K562 (cell line): ENCODE results near the gene PPIL1. TPM values are rescaled to one million over a fixed set of nuclear protein-coding genes. Genes with fewer than 3 reads are reported as not detected.

Experiments
- CREM ChIP-seq: IDR thresholded peaks from 2 replicates; pipeline ENCODE4 v1.6.1; 2014; ENCODE audit warnings: antibody characterized with exemption, low read depth
- GABPA ChIP-seq: fragments of 200-800 bp; sonication (Bioruptor generic); conservative IDR thresholded peaks from 2 replicates; pipeline ENCODE4 v1.6.1; 2016; ENCODE audit warnings: low read depth, missing genetic modification characterization, missing compliant biosample characterization
- HDAC1 ChIP-seq, 2 experiments: fragments of 450-650 bp; IDR thresholded peaks; 2 replicates each; pipeline ENCODE4 v1.6.1; 2016 to 2017; ENCODE audit warnings: inconsistent platforms in 1 of 2, mild to moderate bottlenecking in 1 of 2, moderate library complexity in 1 of 2
- MXI1 ChIP-seq: IDR thresholded peaks from 2 replicates; pipeline ENCODE4 v1.6.1; 2011; ENCODE audit warnings: low read depth, mild to moderate bottlenecking, improper control_type of control experiment, low read length
- PHTF2 ChIP-seq: fragments of 250-450 bp; sonication (Bioruptor Pico); IDR thresholded peaks from 2 replicates; pipeline ENCODE4 v1.5.0; 2021; ENCODE audit warnings: mild to moderate bottlenecking
- RHOXF2B ChIP-seq: fragments of 250-450 bp; sonication (Bioruptor Pico); conservative IDR thresholded peaks from 2 replicates; pipeline ENCODE4 v1.5.1; 2021
- TAF1 ChIP-seq: IDR thresholded peaks from 2 replicates; pipeline ENCODE4 v1.6.1; 2011; ENCODE audit warnings: mild to moderate bottlenecking, low read length, moderate library complexity; ENCODE audit not compliant: insufficient read depth, control insufficient read depth, severe bottlenecking; ENCODE audit errors: extremely low read depth
- TRIM28 ChIP-seq: fragments of 450-650 bp; IDR thresholded peaks from 2 replicates; pipeline ENCODE4 v1.6.1; 2017
- YY1 ChIP-seq, 3 experiments: IDR thresholded peaks; 2 replicates each; pipeline ENCODE4 v1.6.1; 2011; ENCODE audit warnings: low read length in 2 of 3, mild to moderate bottlenecking in 2 of 3, moderate library complexity in 2 of 3, borderline replicate concordance in 1 of 3, control low read depth in 1 of 3, low read depth in 1 of 3; ENCODE audit not compliant: insufficient read depth in 3 of 3, insufficient replicate concordance in 2 of 3, control insufficient read depth in 1 of 3, insufficient read length in 1 of 3; ENCODE audit errors: extremely low read depth in 1 of 3
- polyA plus RNA-seq, 8 experiments: library from polyadenylated mRNA; depleted of rRNA in 4 of 8; stranded (reverse) in 5 of 8; unstranded in 3 of 8; fragments of >200 nt; fragmentation: Nextera tagmentation in 2 of 8; fragmentation: Illumina TruSeq in 1 of 8; extraction: Ambion mirVana in 2 of 8; extraction: Trizol in 1 of 8; gene quantifications; 2 replicates each; pipeline versions ENCODE4 v1.2.1 to v1.2.3, GENCODE V29; 2011 to 2014; ENCODE audit warnings: inconsistent platforms in 1 of 8, missing spikeins in 1 of 8
- total RNA-seq, 7 experiments: library from RNA; depleted of rRNA in 6 of 7; stranded (reverse); fragments of >200 nt in 6 of 7; fragmentation: Illumina TruSeq in 2 of 7; extraction: Trizol in 2 of 7; gene quantifications; 2 replicates each; pipeline versions ENCODE4 v1.2.1 to v1.2.3, GENCODE V29; 2011 to 2021; ENCODE audit warnings: low replicate concordance in 1 of 7
- TF ChIP-seq, protein P1 (sequence below): sonication (generic); formaldehyde crosslinking; IDR thresholded peaks from 2 replicates; pipeline ENCODE4 v1.8.0; 2023; ENCODE audit warnings: missing genetic modification reagents, mild to moderate bottlenecking, borderline replicate concordance
- TF ChIP-seq, protein P2 (sequence below): sonication (generic); formaldehyde crosslinking; IDR thresholded peaks from 2 replicates; pipeline ENCODE4 v1.8.1; 2023; ENCODE audit warnings: mild to moderate bottlenecking, missing genetic modification reagents
- TF ChIP-seq, protein P3 (sequence below), 2 experiments: fragments of 450-650 bp in 1 of 2; IDR thresholded peaks; 2 replicates each; pipeline ENCODE4 v1.6.1; 2011 to 2017; ENCODE audit warnings: low read depth in 2 of 2, antibody characterized with exemption in 1 of 2, borderline replicate concordance in 1 of 2, low read length in 1 of 2, mild to moderate bottlenecking in 1 of 2, mixed read lengths in 1 of 2; ENCODE audit not compliant: control insufficient read depth in 1 of 2
- TF ChIP-seq, protein P4 (sequence below): conservative IDR thresholded peaks from 2 replicates; pipeline ENCODE4 v1.6.1; 2011; ENCODE audit warnings: low read depth, mild to moderate bottlenecking, low read length; ENCODE audit not compliant: control insufficient read depth

PPIL1 gene
- total and polyA plus RNA-seq, 9 of the 15 experiments (the other 6 are each of a cell fraction or from before 2014, with no cell fraction given): 65.8 to 205 (median 130) TPM

DNA sequence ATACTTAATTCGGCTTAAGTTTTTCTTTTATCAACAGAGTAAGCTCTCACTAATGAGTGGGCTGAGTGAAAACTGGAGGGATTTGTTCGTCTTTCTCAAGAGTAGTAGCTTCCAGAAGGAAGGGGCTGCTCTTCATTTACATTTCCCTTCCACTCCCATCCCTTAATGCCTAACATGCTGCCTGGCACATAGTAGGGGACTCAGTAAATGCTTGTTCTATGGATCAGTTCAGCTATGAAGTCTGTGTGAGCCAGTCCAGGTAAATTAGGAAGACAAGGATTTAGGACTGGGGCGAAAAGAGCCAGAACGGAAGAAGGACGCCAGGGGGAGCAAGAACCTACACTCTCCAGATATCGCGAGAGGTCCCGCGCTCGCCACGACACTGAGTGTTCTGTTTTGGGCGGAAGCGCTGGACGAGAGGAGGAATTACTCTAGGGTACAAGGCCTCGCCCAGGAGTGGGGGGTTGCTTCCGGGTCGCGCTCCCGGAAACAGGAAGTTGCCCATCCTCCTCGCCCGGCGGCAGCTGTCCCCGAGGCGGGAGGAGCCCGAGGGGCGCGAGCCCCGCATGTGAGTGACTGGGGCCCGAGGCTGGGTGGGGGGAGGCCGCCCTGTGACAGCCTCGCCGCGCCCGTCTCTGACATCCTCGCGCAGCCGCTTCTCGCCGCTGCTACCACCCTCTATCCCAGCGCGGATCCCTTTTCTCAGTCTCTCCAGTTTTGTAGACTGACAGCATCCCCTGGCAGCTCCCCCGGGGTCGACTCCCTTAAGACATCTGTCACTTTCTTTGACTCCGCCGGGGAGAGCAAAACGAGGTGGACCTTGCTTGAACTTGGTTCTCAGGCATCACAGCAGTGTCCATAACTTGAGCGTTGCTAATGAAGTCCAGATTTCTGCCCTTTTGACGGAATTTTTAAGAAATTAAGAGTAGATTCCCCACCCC, 11.1 kb upstream of the PPIL1 start, which contains the start of gene C6orf89 (continued):
- TF ChIP-seq MXI1 (peak; percentile 70; the same call in 1 of the 2 replicates), GABPA (tag) (peak; percentile 99), TRIM28 (peak; percentile 75; the same call in 1 of the 2 replicates), RHOXF2B (CRISPR knock-in tag) (no peak), CREM (peak; percentile 89), HDAC1 (IDR thresholded peaks at IDR 0.05) (peak; percentile 71 to 99; a peak in 3 of 4 replicates), TAF1 (peak; percentile 85), PHTF2 (CRISPR knock-in tag) (peak; percentile 15; the same call in 1 of the 2 replicates), YY1 (IDR thresholded peaks at IDR 0.05; ENCODE audit: borderline replicate concordance in 1 of 3, control insufficient read depth in 1 of 3, extremely low read depth in 1 of 3, insufficient read depth in 3 of 3, insufficient read length in 1 of 3, insufficient replicate concordance in 2 of 3, low read depth in 1 of 3, low read length in 2 of 3) (peak in 1 of 3 experiments; percentile 52)
- TF ChIP-seq, protein P1, sequence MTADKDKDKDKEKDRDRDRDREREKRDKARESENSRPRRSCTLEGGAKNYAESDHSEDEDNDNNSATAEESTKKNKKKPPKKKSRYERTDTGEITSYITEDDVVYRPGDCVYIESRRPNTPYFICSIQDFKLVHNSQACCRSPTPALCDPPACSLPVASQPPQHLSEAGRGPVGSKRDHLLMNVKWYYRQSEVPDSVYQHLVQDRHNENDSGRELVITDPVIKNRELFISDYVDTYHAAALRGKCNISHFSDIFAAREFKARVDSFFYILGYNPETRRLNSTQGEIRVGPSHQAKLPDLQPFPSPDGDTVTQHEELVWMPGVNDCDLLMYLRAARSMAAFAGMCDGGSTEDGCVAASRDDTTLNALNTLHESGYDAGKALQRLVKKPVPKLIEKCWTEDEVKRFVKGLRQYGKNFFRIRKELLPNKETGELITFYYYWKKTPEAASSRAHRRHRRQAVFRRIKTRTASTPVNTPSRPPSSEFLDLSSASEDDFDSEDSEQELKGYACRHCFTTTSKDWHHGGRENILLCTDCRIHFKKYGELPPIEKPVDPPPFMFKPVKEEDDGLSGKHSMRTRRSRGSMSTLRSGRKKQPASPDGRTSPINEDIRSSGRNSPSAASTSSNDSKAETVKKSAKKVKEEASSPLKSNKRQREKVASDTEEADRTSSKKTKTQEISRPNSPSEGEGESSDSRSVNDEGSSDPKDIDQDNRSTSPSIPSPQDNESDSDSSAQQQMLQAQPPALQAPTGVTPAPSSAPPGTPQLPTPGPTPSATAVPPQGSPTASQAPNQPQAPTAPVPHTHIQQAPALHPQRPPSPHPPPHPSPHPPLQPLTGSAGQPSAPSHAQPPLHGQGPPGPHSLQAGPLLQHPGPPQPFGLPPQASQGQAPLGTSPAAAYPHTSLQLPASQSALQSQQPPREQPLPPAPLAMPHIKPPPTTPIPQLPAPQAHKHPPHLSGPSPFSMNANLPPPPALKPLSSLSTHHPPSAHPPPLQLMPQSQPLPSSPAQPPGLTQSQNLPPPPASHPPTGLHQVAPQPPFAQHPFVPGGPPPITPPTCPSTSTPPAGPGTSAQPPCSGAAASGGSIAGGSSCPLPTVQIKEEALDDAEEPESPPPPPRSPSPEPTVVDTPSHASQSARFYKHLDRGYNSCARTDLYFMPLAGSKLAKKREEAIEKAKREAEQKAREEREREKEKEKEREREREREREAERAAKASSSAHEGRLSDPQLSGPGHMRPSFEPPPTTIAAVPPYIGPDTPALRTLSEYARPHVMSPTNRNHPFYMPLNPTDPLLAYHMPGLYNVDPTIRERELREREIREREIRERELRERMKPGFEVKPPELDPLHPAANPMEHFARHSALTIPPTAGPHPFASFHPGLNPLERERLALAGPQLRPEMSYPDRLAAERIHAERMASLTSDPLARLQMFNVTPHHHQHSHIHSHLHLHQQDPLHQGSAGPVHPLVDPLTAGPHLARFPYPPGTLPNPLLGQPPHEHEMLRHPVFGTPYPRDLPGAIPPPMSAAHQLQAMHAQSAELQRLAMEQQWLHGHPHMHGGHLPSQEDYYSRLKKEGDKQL (CRISPR knock-in tag): no peak
- TF ChIP-seq, protein P2, sequence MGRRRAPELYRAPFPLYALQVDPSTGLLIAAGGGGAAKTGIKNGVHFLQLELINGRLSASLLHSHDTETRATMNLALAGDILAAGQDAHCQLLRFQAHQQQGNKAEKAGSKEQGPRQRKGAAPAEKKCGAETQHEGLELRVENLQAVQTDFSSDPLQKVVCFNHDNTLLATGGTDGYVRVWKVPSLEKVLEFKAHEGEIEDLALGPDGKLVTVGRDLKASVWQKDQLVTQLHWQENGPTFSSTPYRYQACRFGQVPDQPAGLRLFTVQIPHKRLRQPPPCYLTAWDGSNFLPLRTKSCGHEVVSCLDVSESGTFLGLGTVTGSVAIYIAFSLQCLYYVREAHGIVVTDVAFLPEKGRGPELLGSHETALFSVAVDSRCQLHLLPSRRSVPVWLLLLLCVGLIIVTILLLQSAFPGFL (CRISPR knock-in tag): no peak
- TF ChIP-seq, protein P3, sequence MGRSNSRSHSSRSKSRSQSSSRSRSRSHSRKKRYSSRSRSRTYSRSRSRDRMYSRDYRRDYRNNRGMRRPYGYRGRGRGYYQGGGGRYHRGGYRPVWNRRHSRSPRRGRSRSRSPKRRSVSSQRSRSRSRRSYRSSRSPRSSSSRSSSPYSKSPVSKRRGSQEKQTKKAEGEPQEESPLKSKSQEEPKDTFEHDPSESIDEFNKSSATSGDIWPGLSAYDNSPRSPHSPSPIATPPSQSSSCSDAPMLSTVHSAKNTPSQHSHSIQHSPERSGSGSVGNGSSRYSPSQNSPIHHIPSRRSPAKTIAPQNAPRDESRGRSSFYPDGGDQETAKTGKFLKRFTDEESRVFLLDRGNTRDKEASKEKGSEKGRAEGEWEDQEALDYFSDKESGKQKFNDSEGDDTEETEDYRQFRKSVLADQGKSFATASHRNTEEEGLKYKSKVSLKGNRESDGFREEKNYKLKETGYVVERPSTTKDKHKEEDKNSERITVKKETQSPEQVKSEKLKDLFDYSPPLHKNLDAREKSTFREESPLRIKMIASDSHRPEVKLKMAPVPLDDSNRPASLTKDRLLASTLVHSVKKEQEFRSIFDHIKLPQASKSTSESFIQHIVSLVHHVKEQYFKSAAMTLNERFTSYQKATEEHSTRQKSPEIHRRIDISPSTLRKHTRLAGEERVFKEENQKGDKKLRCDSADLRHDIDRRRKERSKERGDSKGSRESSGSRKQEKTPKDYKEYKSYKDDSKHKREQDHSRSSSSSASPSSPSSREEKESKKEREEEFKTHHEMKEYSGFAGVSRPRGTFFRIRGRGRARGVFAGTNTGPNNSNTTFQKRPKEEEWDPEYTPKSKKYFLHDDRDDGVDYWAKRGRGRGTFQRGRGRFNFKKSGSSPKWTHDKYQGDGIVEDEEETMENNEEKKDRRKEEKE (IDR thresholded peaks at IDR 0.05; ENCODE audit: borderline replicate concordance in 1 of 2, control insufficient read depth in 1 of 2, low read depth in 2 of 2, low read length in 1 of 2): peak in 1 of 2 experiments; percentile 93; a peak in 2 of 4 replicates
- TF ChIP-seq, protein P4, sequence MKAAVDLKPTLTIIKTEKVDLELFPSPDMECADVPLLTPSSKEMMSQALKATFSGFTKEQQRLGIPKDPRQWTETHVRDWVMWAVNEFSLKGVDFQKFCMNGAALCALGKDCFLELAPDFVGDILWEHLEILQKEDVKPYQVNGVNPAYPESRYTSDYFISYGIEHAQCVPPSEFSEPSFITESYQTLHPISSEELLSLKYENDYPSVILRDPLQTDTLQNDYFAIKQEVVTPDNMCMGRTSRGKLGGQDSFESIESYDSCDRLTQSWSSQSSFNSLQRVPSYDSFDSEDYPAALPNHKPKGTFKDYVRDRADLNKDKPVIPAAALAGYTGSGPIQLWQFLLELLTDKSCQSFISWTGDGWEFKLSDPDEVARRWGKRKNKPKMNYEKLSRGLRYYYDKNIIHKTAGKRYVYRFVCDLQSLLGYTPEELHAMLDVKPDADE: peak; percentile 93
